ENCODE measurements around the gene ZNF716.
"Not testable (repeated sequence)": the region's sequence is repeated elsewhere in the genome, so short reads cannot be mapped to it uniquely, and the experiment has no call there.

ZNF716 gene

GRCh38 chr7:57427594-57427993, 22.4 kb upstream of the ZNF716 start:
- no peaks in the 10 kb centered on the region for H3K27me3 ChIP-seq (replicated peaks)
- H3K4me3 ChIP-seq (ENCODE audit: low read depth, low read length) = no peak overlapping the region
- no peak overlapping the region for H3K27ac ChIP-seq
- TF ChIP-seq CTCF (IDR thresholded peaks at IDR 0.05; ENCODE audit: low read depth, low read length, missing control alignments) = no peak
- no peaks in the 10 kb centered on the region for H3K36me3 ChIP-seq (replicated peaks)
- no peak for DNase-seq
- in situ Hi-C loops (cut with HindIII; ENCODE audit: low pct_ligation_motif_present, low sequenced_read_pairs) = no loop called here

- no peak for TF ChIP-seq CTCF (IDR thresholded peaks at IDR 0.05; ENCODE audit: low read depth, low read length, missing control alignments)
- in situ Hi-C loops (cut with HindIII; ENCODE audit: low pct_ligation_motif_present, low sequenced_read_pairs) = no loop called here
- no peaks in the 10 kb centered on the region for H3K27me3 ChIP-seq (replicated peaks)
- H3K27ac ChIP-seq = no peak overlapping the region
- no peaks in the 10 kb centered on the region for H3K36me3 ChIP-seq (replicated peaks)
- DNase-seq = no peak
- no peak overlapping the region for H3K4me3 ChIP-seq (ENCODE audit: low read depth, low read length)
Measured at GRCh38 chr7:57432583-57432982, 17.4 kb upstream of the ZNF716 start.

GRCh38 chr7:57437581-57437980, 12.4 kb upstream of the ZNF716 start:
- in situ Hi-C loops (cut with HindIII; ENCODE audit: low pct_ligation_motif_present, low sequenced_read_pairs) = no loop called here
- no peaks in the 10 kb centered on the region for H3K27me3 ChIP-seq (replicated peaks)
- H3K4me3 ChIP-seq (ENCODE audit: low read depth, low read length) = no peak overlapping the region
- no peak for TF ChIP-seq CTCF (IDR thresholded peaks at IDR 0.05; ENCODE audit: low read depth, low read length, missing control alignments)
- H3K36me3 ChIP-seq (replicated peaks) = no peaks in the 10 kb centered on the region
- no peak for DNase-seq
- no peak overlapping the region for H3K27ac ChIP-seq

- Histone ChIP-seq H3K36me3 (replicated peaks) (no peaks in the 10 kb centered on the region), H3K27ac (no peak overlapping the region), H3K27me3 (replicated peaks) (no peaks in the 10 kb centered on the region), H3K4me3 (ENCODE audit: low read depth, low read length) (no peak overlapping the region)
- no peak for DNase-seq
- in situ Hi-C loops (cut with HindIII; ENCODE audit: low pct_ligation_motif_present, low sequenced_read_pairs) = no loop called here
- TF ChIP-seq CTCF (IDR thresholded peaks at IDR 0.05; ENCODE audit: low read depth, low read length, missing control alignments) = no peak
Measured at GRCh38 chr7:57438244-57438643, 11.7 kb upstream of the ZNF716 start.

GRCh38 chr7:57443567-57443966, 6.4 kb upstream of the ZNF716 start:
- in situ Hi-C loops (cut with HindIII; ENCODE audit: low pct_ligation_motif_present, low sequenced_read_pairs) = no loop called here
- no peak for TF ChIP-seq CTCF (IDR thresholded peaks at IDR 0.05; ENCODE audit: low read depth, low read length, missing control alignments)
- no peaks in the 10 kb centered on the region for H3K27me3 ChIP-seq (replicated peaks)
- H3K4me3 ChIP-seq (ENCODE audit: low read depth, low read length) = no peak overlapping the region
- no peak overlapping the region for H3K27ac ChIP-seq
- DNase-seq = no peak
- no peaks in the 10 kb centered on the region for H3K36me3 ChIP-seq (replicated peaks)

- H3K27ac ChIP-seq; H3K36me3 ChIP-seq (replicated peaks); H3K27me3 ChIP-seq (replicated peaks); in situ Hi-C loops (cut with HindIII; ENCODE audit: low pct_ligation_motif_present, low sequenced_read_pairs); H3K4me3 ChIP-seq (ENCODE audit: low read depth, low read length); DNase-seq: not testable (repeated sequence)
Measured at GRCh38 chr7:57469186-57469828, 19.3 kb downstream of the ZNF716 start.

- H3K27me3 ChIP-seq (replicated peaks); H3K36me3 ChIP-seq (replicated peaks): not testable (repeated sequence)
Measured at GRCh38 chr7:57480304-57480703, 30.3 kb downstream of the ZNF716 start.

GRCh38 chr7:57485022-57485421, 35.0 kb downstream of the ZNF716 start:
- in situ Hi-C loops (cut with HindIII; ENCODE audit: low pct_ligation_motif_present, low sequenced_read_pairs); H3K4me3 ChIP-seq (ENCODE audit: low read depth, low read length); H3K36me3 ChIP-seq (replicated peaks); DNase-seq; H3K27ac ChIP-seq; H3K27me3 ChIP-seq (replicated peaks): not testable (repeated sequence)

More at GRCh38 chr7:57480304-57480703, 30.3 kb downstream of the ZNF716 start:
- H3K27ac ChIP-seq; H3K4me3 ChIP-seq (ENCODE audit: low read depth, low read length); in situ Hi-C loops (cut with HindIII; ENCODE audit: low pct_ligation_motif_present, low sequenced_read_pairs); DNase-seq: not testable (repeated sequence)

All from brain microvascular endothelial cell (primary cell).